Endometrium (tissue), 2 donors: ENCODE results near the gene STYXL2.

Experiments
- FAIRE-seq: peaks from 2 replicates; lab custom pipeline; 2012; peaks lifted over from hg19 to GRCh38; lab: Jason Lieb, UNC
- donor health status: control.
- donor health status: control.

The STYXL2 gene

DNA sequence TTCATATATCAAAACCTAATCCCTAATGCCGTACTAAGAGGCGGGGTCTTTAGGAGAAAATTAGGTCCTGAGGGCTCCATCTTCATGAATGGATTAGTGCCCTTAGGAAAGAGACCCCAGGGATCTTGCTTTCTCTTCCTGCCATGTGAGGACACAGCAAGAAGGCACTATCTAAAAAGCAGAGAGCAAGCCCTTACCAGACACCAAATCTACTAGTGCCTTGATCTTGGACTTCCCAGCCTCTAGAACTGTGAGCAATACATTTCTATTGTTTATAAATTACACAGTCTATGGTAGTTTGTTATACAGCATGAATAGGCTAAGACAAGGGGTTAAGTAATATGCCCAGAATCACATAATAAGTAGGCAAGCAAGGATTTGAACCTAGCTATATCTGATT, 42.9 kb downstream of the STYXL2 start:
- no peak for FAIRE-seq

DNA sequence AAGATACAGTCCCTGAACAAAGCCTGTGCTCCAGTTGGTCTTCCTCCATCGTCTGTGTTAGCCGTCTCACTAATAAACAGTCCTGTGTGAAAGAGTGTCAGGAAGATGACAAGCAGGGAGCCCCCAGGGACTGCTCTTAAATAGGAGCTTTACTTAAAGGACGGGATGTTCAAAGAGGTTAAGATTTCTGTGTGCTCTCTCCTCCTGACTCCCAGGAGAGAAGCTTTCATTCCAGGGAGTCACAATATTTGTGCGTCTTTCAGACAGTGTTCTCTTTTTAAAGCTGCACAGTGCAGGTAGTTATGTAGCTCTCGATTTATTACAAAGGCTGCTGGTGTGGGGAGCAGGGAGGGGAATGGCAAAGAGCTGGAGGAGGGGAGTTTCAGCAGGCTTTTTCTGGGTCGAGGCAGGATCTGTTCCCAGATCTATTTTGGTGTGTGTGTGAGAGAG, 43.5 kb downstream of the STYXL2 start:
- no peak for FAIRE-seq

DNA sequence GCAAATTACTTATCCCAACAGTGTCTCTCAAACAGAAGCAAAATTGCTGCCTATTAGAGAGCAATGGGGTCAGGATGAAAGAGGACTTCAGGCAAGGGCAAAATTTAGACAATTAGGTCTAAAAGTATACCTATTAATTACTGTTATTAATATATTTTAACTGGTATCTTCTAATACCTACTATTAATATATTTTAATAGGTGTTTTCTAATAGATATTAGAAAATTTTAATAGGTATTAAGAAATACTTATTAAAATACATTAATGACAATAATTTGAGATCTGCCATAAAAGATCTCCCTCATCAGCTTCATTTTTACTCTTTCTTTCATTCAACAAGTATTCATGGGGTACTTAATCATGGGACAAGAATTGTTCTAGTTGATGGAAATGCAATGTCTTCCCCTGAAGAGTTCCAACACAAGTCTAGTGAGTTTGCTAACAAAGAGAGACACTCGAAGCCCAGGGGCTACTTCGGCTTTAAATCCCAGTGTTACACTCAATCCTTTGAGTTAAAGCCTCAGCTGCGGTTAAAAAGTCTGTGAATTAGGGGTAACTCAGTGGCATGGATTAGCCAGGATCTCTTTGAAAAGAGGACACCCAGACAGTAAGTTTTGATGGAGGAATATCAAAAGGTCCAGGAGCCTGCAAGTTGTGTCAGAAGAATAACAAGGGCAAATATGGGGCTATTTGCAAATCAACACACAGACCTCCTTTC, 44.1 kb downstream of the STYXL2 start:
- no peak for FAIRE-seq

DNA sequence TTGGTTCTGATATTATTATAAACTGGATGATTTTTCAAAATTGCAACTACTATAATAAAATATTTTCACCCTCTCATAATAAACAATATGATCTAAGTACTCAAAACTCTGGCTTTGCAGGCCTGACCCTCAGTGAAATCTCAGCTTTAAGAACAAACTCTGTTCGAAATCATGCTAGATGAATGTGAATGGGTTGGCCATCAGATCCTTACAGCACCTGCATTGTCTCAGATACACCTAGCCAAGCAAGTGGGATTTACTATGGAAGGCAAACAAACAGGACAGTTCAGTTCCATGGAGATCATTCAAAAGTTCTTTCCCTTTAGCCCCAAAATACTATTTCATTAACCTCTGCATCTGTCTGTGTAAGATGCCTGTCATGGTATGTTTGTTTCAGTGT, 44.8 kb downstream of the STYXL2 start:
- no peak for FAIRE-seq

DNA sequence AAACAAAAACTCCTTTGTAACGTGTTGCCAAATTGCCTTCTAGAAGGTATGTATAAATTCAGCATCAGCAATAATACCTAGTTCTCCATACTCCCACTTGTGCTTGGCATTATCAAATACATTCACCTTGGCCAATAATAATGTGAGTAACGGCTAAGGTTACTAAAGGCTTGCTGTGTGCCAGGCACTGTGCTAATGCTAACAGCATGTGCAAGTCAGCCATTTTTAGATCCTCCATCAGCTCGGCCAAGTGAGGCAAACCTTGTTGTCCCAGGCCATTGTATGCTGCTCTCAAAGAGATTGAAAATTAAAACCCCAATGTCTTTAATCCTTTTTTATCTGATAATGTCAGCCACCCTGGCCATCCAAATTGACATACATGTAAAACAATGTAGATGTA, 48.1 kb downstream of the STYXL2 start:
- FAIRE-seq, result no peak
